22Rv1 (cell line): ENCODE measurements around the gene RRP9.
"Not testable (repeated sequence)": the region's sequence is repeated elsewhere in the genome, so short reads cannot be mapped to it uniquely, and the experiment has no call there.

Experiments used
- H3K27ac ChIP-seq: fragments of 450-650 bp; 2 replicates; pipeline ENCODE4 v1.5.1; 2017
- CTCF ChIP-seq: fragments of 450-650 bp; IDR thresholded peaks from 2 replicates; pipeline ENCODE4 v1.5.1; 2017; ENCODE audit warnings: mild to moderate bottlenecking
- ZFX ChIP-seq: fragments of 450-650 bp; IDR thresholded peaks from 2 replicates; pipeline ENCODE4 v1.6.1; 2017; ENCODE audit warnings: antibody characterized with exemption, borderline replicate concordance

The RRP9 gene

GRCh38 chr3:51927061-51927977 is 14.4 kb downstream of the RRP9 start:
- no peak overlapping the region for H3K27ac ChIP-seq
- TF ChIP-seq ZFX (no peak), CTCF (no peak)

- TF ChIP-seq ZFX = no peak
- TF ChIP-seq CTCF = no peak
- H3K27ac ChIP-seq = no peak overlapping the region
Measured at GRCh38 chr3:51921081-51921578, 20.6 kb downstream of the RRP9 start.

GRCh38 chr3:51916418-51916817 is 25.3 kb downstream of the RRP9 start:
- TF ChIP-seq CTCF (no peak), ZFX (no peak)
- no peak overlapping the region for H3K27ac ChIP-seq

- H3K27ac ChIP-seq = no peak overlapping the region
- TF ChIP-seq CTCF (no peak), ZFX (no peak)
Measured at GRCh38 chr3:51908026-51908425, 33.7 kb downstream of the RRP9 start.

- TF ChIP-seq ZFX (no peak), CTCF (no peak)
- no peak overlapping the region for H3K27ac ChIP-seq
Measured at GRCh38 chr3:51904034-51904823, 37.5 kb downstream of the RRP9 start.

GRCh38 chr3:51902361-51902760 is 39.3 kb downstream of the RRP9 start:
- H3K27ac ChIP-seq = not testable (repeated sequence)

GRCh38 chr3:51900043-51900442 is 41.7 kb downstream of the RRP9 start:
- not testable (repeated sequence) for H3K27ac ChIP-seq

- no peak overlapping the region for H3K27ac ChIP-seq
- no peak for TF ChIP-seq CTCF
- TF ChIP-seq ZFX = no peak
Measured at GRCh38 chr3:51897391-51897790, 44.3 kb downstream of the RRP9 start.
